MG63 (cell line): Measurements from ENCODE around the gene TMEM176A. TPM values are rescaled to one million over a fixed set of nuclear protein-coding genes. Genes with fewer than 3 reads are reported as not detected.

Experiments used
- DNase-seq: peaks from one replicate; pipeline ENCODE4 v3.0.0-alpha.2; 2020
- H3K27me3 ChIP-seq: fragments of 250-450 bp; sonication (Bioruptor Pico); 2 replicates; pipeline ENCODE4 v1.5.1; 2020; ENCODE audit warnings: mild to moderate bottlenecking, moderate library complexity
- H3K36me3 ChIP-seq: fragments of 250-450 bp; sonication (Bioruptor Pico); 2 replicates; pipeline ENCODE4 v1.5.1; 2020; ENCODE audit warnings: mild to moderate bottlenecking, moderate library complexity
- H3K4me3 ChIP-seq: fragments of 250-450 bp; sonication (Bioruptor Pico); 2 replicates; pipeline ENCODE4 v1.5.1; 2020; ENCODE audit warnings: mild to moderate bottlenecking, moderate library complexity
- H3K9me3 ChIP-seq: fragments of 250-450 bp; sonication (Bioruptor Pico); 2 replicates; pipeline ENCODE4 v1.5.1; 2020; ENCODE audit warnings: mild to moderate bottlenecking, moderate library complexity
- total RNA-seq: library from RNA; depleted of rRNA; stranded (reverse); fragments of >200 nt; shearing (Covaris generic); gene quantifications from 2 replicates; pipeline ENCODE4 v1.2.3, GENCODE V29; 2014; ENCODE audit warnings: low replicate concordance

The TMEM176A gene
- total RNA-seq, 1 experiment from 2014 or later, result not detected

DNA sequence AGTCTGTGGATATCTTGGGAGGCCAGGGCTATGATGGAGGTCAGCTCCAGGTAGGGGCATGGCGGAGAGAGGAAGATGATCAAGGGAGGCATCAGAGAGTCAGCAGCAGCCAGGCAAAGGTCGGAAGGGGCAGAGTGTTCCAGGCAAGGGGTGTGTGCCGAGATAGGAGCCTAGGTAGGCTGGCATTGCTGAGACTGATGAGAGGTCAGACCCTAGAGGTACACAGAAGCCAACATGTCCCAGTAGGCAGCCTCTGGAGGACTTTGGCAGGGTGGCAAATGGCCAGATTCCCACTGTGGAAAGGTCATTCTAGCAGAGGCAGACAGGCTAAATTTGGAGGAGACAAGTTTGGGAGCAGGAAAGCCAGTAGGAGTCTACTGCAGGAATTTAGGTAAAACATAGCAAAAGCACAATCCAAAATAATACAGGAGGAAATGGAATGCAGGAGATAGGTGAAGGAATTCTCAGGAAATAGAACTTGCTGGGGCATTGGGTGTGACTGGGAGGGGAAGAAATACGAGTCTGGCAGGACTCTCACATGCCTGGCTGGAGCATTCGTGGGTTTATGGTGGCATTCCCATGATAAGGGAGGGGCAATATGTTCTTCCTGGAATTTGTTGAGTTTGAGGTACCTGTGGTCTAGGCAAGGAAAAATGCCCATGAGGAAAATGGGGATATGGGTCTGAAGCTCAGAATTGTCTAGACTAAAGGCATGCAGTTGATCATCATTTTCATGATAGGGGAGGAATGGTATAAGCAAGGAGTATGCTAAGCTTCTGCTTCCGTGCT lies 25.7 kb downstream of the TMEM176A start:
- Histone ChIP-seq H3K4me3 (no peak overlapping the region), H3K27me3 (no peaks in the 10 kb centered on the region), H3K36me3 (no peaks in the 10 kb centered on the region), H3K9me3 (no peaks in the 10 kb centered on the region)
- DNase-seq, result no peak

GRCh38 chr7:150828384-150828783 lies 27.8 kb downstream of the TMEM176A start:
- Histone ChIP-seq H3K9me3 (no peaks in the 10 kb centered on the region), H3K36me3 (no peaks in the 10 kb centered on the region), H3K4me3 (no peak overlapping the region), H3K27me3 (no peaks in the 10 kb centered on the region)
- no peak for DNase-seq

DNA sequence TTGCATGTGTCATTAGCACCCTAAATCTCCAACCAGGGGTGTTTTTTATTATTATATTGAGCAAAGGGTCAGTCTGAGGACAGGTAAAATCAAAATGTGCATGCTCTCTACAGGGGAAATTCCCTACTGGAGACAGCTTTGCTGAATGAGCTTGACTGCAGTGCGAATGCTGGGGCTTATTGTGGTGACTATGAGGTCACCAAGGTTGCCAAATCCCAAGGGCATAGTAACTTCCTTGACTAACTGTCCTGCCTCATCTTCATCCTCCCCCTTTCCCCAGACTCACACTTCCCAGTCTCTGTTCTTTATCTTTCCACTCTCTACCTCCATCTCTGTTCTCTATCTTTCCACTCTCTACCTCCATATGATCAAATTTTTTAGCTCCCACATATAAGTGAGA lies 28.9 kb downstream of the TMEM176A start:
- DNase-seq, result no peak
- Histone ChIP-seq H3K4me3 (no peak overlapping the region), H3K27me3 (no peaks in the 10 kb centered on the region), H3K9me3 (no peaks in the 10 kb centered on the region), H3K36me3 (no peaks in the 10 kb centered on the region)

DNA sequence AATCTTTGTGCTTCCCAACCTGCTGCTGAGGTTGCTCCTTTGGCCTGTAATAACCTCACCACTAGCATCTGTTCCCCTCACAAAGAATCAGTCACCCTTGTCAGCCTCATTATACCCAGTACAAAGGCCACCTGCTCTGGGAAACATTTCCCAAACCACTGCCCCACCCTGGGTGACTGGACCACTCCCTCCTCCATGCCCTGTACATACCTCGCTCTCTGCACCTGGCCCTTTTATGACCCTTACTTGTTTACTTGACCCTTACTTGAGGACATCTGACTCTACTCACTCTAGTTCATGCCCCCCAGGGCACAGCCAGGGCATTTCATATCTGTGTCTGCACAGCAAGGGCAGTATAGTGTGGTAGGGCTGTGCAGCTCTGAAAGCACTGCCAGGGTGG lies 30.4 kb downstream of the TMEM176A start:
- no peaks in the 10 kb centered on the region for H3K36me3 ChIP-seq
- no peaks in the 10 kb centered on the region for H3K27me3 ChIP-seq
- no peak overlapping the region for H3K4me3 ChIP-seq
- DNase-seq, result no peak
- H3K9me3 ChIP-seq, result no peaks in the 10 kb centered on the region

DNA sequence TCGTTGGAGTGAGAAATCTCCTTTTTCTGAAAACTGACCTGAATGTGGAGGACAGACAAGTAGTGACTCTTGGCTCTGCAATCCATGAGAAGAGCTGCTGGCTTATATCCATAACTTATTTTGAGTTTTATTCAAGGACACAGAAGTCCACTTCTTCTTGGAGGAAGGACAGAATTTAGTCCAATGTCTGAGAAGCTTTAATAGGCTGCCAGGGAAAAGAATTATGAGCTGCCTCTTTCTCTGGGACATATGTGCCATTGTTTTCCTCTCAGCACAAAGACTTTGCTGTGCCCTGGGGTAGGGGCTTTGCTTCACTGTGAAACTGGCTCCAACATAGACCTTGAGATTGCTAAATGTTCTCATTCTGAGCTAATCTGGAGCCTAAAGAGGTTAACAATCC lies 31.3 kb downstream of the TMEM176A start:
- H3K27me3 ChIP-seq, result no peaks in the 10 kb centered on the region
- H3K36me3 ChIP-seq, result no peaks in the 10 kb centered on the region

DNA sequence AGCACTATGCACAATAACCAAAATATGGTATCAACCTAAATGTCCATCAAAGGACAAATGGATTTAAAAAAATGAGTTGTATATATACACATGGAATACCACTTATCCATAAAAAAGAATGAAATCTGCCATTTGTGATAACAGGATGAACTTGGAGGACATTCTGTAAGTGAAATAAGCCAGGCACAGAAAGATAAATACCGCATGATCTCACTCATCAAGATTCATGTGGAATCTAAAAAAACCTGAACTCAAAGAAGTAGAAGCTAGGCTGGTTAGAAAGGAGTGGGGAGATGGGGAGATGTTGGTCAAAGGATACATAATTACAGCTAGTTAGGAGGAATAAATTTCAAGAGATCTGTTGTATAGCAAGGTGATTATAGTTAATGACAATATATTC lies 34.5 kb downstream of the TMEM176A start:
- no peaks in the 10 kb centered on the region for H3K9me3 ChIP-seq
- DNase-seq, result no peak
- no peaks in the 10 kb centered on the region for H3K27me3 ChIP-seq
- H3K36me3 ChIP-seq, result no peaks in the 10 kb centered on the region
- H3K4me3 ChIP-seq, result no peak overlapping the region

More for the DNA sequence above, 31.3 kb downstream of the TMEM176A start:
- Histone ChIP-seq H3K9me3 (no peaks in the 10 kb centered on the region), H3K4me3 (no peak overlapping the region)
- DNase-seq, result no peak

DNA sequence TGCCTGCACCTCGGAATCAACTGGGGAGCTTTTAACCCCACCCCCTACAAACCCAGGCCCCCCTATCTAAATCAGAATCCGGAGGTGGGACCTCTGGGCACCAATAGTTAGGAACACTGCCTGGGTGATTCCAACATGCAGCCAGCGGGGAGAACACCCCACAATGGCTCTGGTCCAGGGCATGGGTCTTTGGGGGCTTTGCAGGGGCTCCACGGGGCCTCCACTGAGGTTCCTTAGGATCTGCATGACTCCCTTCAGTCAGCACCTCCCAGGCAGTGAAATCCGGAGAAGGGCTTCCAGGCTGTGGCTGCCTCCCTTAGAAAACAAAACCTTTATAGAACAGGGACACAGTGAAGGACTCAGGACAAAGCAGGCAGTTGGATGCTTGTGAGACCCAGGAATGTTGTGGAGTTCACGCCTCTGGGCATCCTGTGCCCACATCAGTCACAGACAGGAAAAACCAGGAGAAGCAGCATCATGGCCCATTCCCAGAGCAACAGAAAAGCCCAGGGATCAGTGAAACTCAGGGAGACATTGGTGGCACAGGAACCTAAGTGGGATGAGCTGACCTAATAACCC lies 35.2 kb downstream of the TMEM176A start:
- Histone ChIP-seq H3K4me3 (no peak overlapping the region), H3K36me3 (no peaks in the 10 kb centered on the region), H3K9me3 (no peaks in the 10 kb centered on the region), H3K27me3 (no peaks in the 10 kb centered on the region)
- DNase-seq, result no peak

DNA sequence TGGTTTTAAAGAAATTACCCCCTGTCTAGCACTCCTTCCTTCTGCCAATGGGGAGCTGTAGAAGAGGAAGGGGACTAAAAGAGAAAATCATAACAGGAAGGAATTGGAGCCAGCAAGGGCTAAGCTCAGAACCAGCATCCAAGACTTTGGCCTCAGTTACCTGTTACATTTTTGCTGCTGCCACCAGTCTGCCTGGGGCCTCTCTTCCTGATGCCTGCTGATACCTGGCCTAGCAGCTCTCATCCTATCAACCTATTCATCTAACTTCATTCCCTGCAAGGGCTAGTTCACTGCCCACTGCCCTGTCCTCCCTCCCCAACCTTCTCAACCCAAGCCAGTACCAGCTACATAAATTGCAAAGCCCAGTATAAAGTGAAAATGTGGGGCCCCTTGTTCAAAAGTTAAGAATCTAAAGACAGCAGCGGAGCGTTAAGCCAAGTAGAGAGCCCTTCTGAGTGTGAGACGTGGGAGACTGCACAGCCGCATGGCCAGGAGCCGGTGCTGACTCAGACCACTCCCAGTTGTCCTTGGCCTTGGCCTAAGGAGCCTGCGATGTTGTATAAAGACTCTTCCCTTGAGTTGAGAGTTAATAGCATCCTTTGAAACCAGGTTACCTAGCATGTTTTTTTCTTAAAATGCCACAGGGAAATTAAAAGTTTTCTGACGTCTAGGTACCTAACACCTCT lies 38.5 kb downstream of the TMEM176A start:
- DNase-seq, result peak; percentile 11
- no peak overlapping the region for H3K4me3 ChIP-seq
- no peaks in the 10 kb centered on the region for H3K36me3 ChIP-seq
- no peaks in the 10 kb centered on the region for H3K27me3 ChIP-seq
- no peaks in the 10 kb centered on the region for H3K9me3 ChIP-seq

DNA sequence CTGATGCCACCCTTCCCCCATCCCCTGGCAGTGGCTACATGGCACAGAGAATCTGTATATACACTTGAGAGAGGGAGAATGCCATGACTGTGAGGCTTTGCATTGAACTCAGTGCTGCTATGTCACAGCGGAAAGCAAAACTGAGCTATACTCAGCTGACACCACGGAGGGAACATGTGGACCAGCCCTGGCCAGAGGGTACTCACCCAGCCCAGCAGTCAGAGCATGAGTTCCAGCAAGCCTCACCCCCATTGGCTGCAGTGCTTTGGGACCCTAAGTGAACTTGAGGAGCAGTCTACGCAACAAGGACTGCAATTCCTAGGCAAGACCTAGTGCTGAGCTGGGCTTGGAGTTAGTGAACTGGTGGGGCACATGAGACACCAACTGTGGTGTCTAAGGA lies 41.4 kb downstream of the TMEM176A start:
- H3K4me3 ChIP-seq, result no peak overlapping the region
- no peaks in the 10 kb centered on the region for H3K36me3 ChIP-seq
- H3K9me3 ChIP-seq, result no peaks in the 10 kb centered on the region
- DNase-seq, result no peak
- H3K27me3 ChIP-seq, result no peaks in the 10 kb centered on the region

- Histone ChIP-seq H3K27me3 (no peaks in the 10 kb centered on the region), H3K4me3 (no peak overlapping the region), H3K9me3 (no peaks in the 10 kb centered on the region), H3K36me3 (no peaks in the 10 kb centered on the region)
- no peak for DNase-seq
Observed at GRCh38 chr7:150842716-150843115, 42.1 kb downstream of the TMEM176A start.

- no peaks in the 10 kb centered on the region for H3K36me3 ChIP-seq
- peak; percentile 18 for DNase-seq
- H3K27me3 ChIP-seq, result no peaks in the 10 kb centered on the region
- no peak overlapping the region for H3K4me3 ChIP-seq
- no peaks in the 10 kb centered on the region for H3K9me3 ChIP-seq
Observed at GRCh38 chr7:150845421-150845861, 44.9 kb downstream of the TMEM176A start.

- Histone ChIP-seq H3K9me3 (no peaks in the 10 kb centered on the region), H3K36me3 (no peaks in the 10 kb centered on the region)
- DNase-seq, result no peak
Observed at GRCh38 chr7:150846291-150847115, 45.9 kb downstream of the TMEM176A start.

GRCh38 chr7:150847536-150847935 lies 47.0 kb downstream of the TMEM176A start:
- Histone ChIP-seq H3K4me3 (no peak overlapping the region), H3K9me3 (no peaks in the 10 kb centered on the region), H3K27me3 (no peaks in the 10 kb centered on the region), H3K36me3 (no peaks in the 10 kb centered on the region)
- no peak for DNase-seq

More at GRCh38 chr7:150846291-150847115, 45.9 kb downstream of the TMEM176A start:
- Histone ChIP-seq H3K4me3 (no peak overlapping the region), H3K27me3 (no peaks in the 10 kb centered on the region)

GRCh38 chr7:150848111-150848510 lies 47.5 kb downstream of the TMEM176A start:
- DNase-seq, result no peak
- H3K9me3 ChIP-seq, result no peaks in the 10 kb centered on the region

GRCh38 chr7:150848561-150849115 lies 48.1 kb downstream of the TMEM176A start:
- Histone ChIP-seq H3K4me3 (no peak overlapping the region), H3K9me3 (no peaks in the 10 kb centered on the region), H3K36me3 (no peaks in the 10 kb centered on the region), H3K27me3 (no peaks in the 10 kb centered on the region)
- no peak for DNase-seq

More at GRCh38 chr7:150848111-150848510, 47.5 kb downstream of the TMEM176A start:
- Histone ChIP-seq H3K4me3 (no peak overlapping the region), H3K36me3 (no peaks in the 10 kb centered on the region), H3K27me3 (no peaks in the 10 kb centered on the region)

GRCh38 chr7:150849204-150849775 lies 48.7 kb downstream of the TMEM176A start:
- Histone ChIP-seq H3K4me3 (no peak overlapping the region), H3K36me3 (no peaks in the 10 kb centered on the region), H3K9me3 (no peaks in the 10 kb centered on the region), H3K27me3 (no peaks in the 10 kb centered on the region)
- no peak for DNase-seq
